ENCODE data around the gene ARID1B. TPM values are rescaled to one million over a fixed set of nuclear protein-coding genes. Genes with fewer than 3 reads are reported as not detected.

Gene ARID1B
- total RNA-seq, 2 experiments from 2014 or later, result 90.1 to 164 TPM

DNA sequence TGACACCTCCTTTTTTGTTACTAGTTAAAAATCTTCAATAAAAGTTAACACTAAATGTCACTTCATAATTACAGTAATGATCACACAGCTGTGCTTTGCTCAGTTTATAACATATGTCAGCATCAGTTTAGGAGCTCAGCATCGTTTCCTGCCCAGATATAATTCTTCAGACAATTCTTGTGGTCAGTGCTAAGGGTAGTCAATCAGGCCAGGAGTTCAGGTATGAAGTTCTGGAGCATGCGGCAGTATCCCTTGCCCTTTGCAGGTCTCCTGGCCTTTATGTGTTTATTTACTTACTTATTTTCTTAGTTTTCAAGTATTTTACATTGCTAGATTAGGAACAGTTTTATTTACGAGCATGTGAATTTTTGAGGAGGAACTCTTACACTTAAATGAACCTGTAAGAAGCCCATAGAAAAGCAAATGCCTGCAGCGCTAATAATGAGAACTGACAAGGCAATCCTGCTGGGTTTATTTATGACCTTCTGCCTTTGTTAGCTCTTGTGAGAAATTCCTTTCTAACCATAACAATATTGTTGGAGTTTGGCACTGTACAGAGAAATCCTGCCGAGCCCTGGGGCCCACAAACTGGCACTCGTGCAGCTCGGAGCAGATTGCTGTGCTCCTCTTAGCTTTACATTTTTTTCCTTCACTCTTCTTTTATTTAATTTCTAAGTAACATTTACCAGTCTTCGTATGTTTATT lies 293.4 kb downstream of the ARID1B start:
- POLR2A ChIA-PET, result interaction anchor here (0.6 to 2.8 kb wide), 11 partner anchors 9 to 893 kb away, joined by 3 to 20 read pairs (median 4); no protein-coding TSS in a partner anchor
- H2AFZ ChIP-seq (ENCODE audit: low read length), result no peak overlapping the region
- no peak overlapping the region for H3K27ac ChIP-seq (ENCODE audit: low read depth, low read length, poor library complexity, severe bottlenecking)
- no TSS peak for BruUV-seq (replicated peaks)
- H3K79me2 ChIP-seq (ENCODE audit: insufficient read depth, low read depth, low read length), result peaks cover 21% of the 10 kb centered on the region; the same call in 1 of the 2 replicates
- no peak overlapping the region for H3K4me3 ChIP-seq (ENCODE audit: low read depth, low read length, poor library complexity, severe bottlenecking)
- H3K9me2 ChIP-seq (ENCODE audit: insufficient read depth, low read length), result no peaks in the 10 kb centered on the region
- H3K9me3 ChIP-seq (ENCODE audit: low read length), result no peaks in the 10 kb centered on the region
- CTCF ChIA-PET (ENCODE audit: unreplicated experiment), result no interaction called here
- no peak for DNase-seq (ENCODE audit: low spot score)
- 0 out of 2 replicates have a peak overlapping the region, but pooled peaks have one; percentile 68 for H3K4me2 ChIP-seq (ENCODE audit: low read length)
- peaks cover 61% of the 10 kb centered on the region for H3K4me1 ChIP-seq (ENCODE audit: insufficient read depth, low read length, poor library complexity, severe bottlenecking)
- TF ChIP-seq, protein P1, sequence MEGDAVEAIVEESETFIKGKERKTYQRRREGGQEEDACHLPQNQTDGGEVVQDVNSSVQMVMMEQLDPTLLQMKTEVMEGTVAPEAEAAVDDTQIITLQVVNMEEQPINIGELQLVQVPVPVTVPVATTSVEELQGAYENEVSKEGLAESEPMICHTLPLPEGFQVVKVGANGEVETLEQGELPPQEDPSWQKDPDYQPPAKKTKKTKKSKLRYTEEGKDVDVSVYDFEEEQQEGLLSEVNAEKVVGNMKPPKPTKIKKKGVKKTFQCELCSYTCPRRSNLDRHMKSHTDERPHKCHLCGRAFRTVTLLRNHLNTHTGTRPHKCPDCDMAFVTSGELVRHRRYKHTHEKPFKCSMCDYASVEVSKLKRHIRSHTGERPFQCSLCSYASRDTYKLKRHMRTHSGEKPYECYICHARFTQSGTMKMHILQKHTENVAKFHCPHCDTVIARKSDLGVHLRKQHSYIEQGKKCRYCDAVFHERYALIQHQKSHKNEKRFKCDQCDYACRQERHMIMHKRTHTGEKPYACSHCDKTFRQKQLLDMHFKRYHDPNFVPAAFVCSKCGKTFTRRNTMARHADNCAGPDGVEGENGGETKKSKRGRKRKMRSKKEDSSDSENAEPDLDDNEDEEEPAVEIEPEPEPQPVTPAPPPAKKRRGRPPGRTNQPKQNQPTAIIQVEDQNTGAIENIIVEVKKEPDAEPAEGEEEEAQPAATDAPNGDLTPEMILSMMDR (conservative IDR thresholded peaks at IDR 0.05; ENCODE audit: low read length), result no peak
- no peak for TF ChIP-seq EZH2phosphoT487 (IDR thresholded peaks at IDR 0.05; ENCODE audit: borderline replicate concordance, low read depth, low read length)
- H3K36me3 ChIP-seq (ENCODE audit: insufficient read depth, low read length), result peaks cover 8% of the 10 kb centered on the region
- intact Hi-C loops (cut with micrococcal nuclease; ENCODE audit: unreplicated experiment), result no loop called here
- H4K20me1 ChIP-seq (ENCODE audit: insufficient read depth, low read length), result peaks cover 7% of the 10 kb centered on the region; the same call in 1 of the 2 replicates

DNA sequence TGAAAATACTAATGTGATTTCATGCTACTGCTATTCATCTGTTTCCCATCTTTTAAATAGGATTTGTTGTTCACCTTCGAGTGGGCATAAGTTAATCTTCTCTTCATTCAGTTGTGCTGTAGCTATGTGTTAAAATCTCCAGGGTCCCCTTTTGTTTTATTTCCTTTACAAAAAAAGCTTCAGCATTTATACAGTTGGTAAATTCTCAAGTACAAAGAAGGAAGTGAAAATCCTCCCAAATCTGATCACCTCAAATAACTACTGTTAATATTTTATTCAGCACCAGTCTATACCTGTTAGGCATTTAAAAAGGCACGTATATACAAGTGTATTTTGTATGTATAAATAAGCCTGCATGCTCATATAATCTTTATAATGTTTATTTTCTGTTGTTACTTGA lies 294.9 kb downstream of the ARID1B start:
- Histone ChIP-seq H3K4me3 (ENCODE audit: low read depth, low read length, poor library complexity, severe bottlenecking) (peak overlapping the region; percentile 1), H2AFZ (ENCODE audit: low read length) (no peak overlapping the region), H3K9me2 (ENCODE audit: insufficient read depth, low read length) (no peaks in the 10 kb centered on the region), H3K4me1 (ENCODE audit: insufficient read depth, low read length, poor library complexity, severe bottlenecking) (peaks cover 53% of the 10 kb centered on the region), H3K27ac (ENCODE audit: low read depth, low read length, poor library complexity, severe bottlenecking) (peak overlapping the region; percentile 32), H4K20me1 (ENCODE audit: insufficient read depth, low read length) (peaks cover 7% of the 10 kb centered on the region; the same call in 1 of the 2 replicates), H3K9me3 (ENCODE audit: low read length) (no peaks in the 10 kb centered on the region), H3K79me2 (ENCODE audit: insufficient read depth, low read depth, low read length) (peaks cover 21% of the 10 kb centered on the region; the same call in 1 of the 2 replicates), H3K4me2 (ENCODE audit: low read length) (peak overlapping the region; percentile 68), H3K36me3 (ENCODE audit: insufficient read depth, low read length) (peaks cover 8% of the 10 kb centered on the region)
- POLR2A ChIA-PET, result no interaction called here
- CTCF ChIA-PET (ENCODE audit: unreplicated experiment), result no interaction called here
- no TSS peak for BruUV-seq (replicated peaks)
- TF ChIP-seq EZH2phosphoT487 (IDR thresholded peaks at IDR 0.05; ENCODE audit: borderline replicate concordance, low read depth, low read length), result no peak
- TF ChIP-seq, protein P1 (conservative IDR thresholded peaks at IDR 0.05; ENCODE audit: low read length), result no peak
- intact Hi-C loops (cut with micrococcal nuclease; ENCODE audit: unreplicated experiment), result no loop called here
- peak; percentile 34 for DNase-seq (ENCODE audit: low spot score)

DNA sequence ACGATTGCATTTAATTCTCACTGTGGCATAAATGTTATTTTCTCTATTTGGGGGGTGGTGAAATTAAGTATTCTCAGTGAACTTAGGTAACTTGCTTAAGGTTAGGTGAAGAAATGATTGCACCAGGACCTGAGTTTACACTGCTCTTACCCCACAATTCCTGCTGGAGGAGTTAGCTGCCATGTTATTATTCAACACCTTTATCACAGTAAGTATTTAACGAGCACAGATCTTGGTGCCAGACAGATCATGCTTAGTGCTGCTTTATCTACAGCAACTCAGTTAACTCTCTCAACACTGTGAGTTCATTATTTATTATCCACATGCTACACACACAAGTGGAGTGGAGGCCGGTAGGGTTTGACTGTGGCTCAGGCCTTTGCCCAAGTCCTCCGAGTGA lies 296.4 kb downstream of the ARID1B start:
- peaks cover 21% of the 10 kb centered on the region; the same call in 1 of the 2 replicates for H3K79me2 ChIP-seq (ENCODE audit: insufficient read depth, low read depth, low read length)
- H3K4me3 ChIP-seq (ENCODE audit: low read depth, low read length, poor library complexity, severe bottlenecking), result no peak overlapping the region
- peaks cover 8% of the 10 kb centered on the region for H3K36me3 ChIP-seq (ENCODE audit: insufficient read depth, low read length)
- BruUV-seq (replicated peaks), result no TSS peak
- CTCF ChIA-PET (ENCODE audit: unreplicated experiment), result no interaction called here
- H3K9me2 ChIP-seq (ENCODE audit: insufficient read depth, low read length), result no peaks in the 10 kb centered on the region
- intact Hi-C loops (cut with micrococcal nuclease; ENCODE audit: unreplicated experiment), result no loop called here
- H3K9me3 ChIP-seq (ENCODE audit: low read length), result no peaks in the 10 kb centered on the region
- no peak overlapping the region for H3K4me2 ChIP-seq (ENCODE audit: low read length)
- POLR2A ChIA-PET, result interaction anchor here (0.6 to 0.7 kb wide), 2 partner anchors 10 to 662 kb away, joined by 3 to 5 read pairs; no protein-coding TSS in a partner anchor
- H3K27ac ChIP-seq (ENCODE audit: low read depth, low read length, poor library complexity, severe bottlenecking), result no peak overlapping the region
- DNase-seq (ENCODE audit: low spot score), result no peak
- no peak for TF ChIP-seq EZH2phosphoT487 (IDR thresholded peaks at IDR 0.05; ENCODE audit: borderline replicate concordance, low read depth, low read length)
- TF ChIP-seq, protein P1 (conservative IDR thresholded peaks at IDR 0.05; ENCODE audit: low read length), result no peak
- H2AFZ ChIP-seq (ENCODE audit: low read length), result no peak overlapping the region
- H4K20me1 ChIP-seq (ENCODE audit: insufficient read depth, low read length), result peaks cover 7% of the 10 kb centered on the region; the same call in 1 of the 2 replicates
- peaks cover 50% of the 10 kb centered on the region for H3K4me1 ChIP-seq (ENCODE audit: insufficient read depth, low read length, poor library complexity, severe bottlenecking)

All from OCI-LY7 (cell line).